Measurements from ENCODE around the gene RUNDC1.
"Not testable (repeated sequence)": the region's sequence is repeated elsewhere in the genome, so short reads cannot be mapped to it uniquely, and the experiment has no call there.

RUNDC1 gene

DNA sequence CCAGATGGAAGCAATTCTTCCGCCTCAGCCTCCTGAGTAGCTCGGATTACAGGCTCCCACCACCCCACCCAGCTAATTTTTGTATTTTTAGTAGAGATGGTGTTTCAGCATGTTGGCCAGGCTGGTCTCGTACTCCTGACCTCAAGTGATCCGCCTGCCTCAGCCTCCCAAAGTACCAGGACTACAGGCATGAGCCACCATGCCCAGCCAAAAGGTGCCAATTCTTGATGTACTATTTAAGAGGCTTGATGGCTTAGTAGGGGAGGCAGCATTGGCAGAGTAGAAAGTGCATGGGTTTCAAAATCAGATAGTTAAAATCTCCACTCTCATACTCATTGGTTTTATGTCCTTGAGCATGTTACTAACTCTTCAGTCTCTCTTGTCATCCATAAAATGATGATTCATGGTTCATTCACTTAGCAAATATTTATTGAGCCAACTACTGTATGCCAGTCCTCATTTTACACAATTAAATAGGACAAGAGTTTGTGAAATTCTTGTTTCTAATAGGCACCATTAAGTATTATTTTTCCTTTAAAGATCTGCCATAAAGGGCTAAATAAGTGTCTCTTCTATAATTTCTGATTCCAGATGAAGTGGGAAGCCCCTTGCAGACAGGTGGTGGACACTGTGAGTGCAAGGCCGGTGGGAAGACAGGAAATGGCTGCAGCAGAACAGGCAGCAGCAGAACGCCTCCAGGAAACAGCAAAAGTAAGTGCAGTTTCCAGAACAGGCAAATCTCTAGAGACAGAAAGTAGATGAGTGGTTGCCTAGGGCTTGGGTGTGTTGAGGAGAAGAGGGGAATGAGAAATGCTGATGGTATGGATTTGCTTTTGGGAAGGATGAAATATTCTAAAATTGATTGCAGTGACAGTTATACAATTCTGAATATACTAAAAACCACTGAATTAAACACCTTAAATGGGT lies 9.6 kb downstream of the RUNDC1 start:
- no peak for DNase-seq (ENCODE audit: low read depth in 2 of 3, low spot score in 2 of 3)

DNA sequence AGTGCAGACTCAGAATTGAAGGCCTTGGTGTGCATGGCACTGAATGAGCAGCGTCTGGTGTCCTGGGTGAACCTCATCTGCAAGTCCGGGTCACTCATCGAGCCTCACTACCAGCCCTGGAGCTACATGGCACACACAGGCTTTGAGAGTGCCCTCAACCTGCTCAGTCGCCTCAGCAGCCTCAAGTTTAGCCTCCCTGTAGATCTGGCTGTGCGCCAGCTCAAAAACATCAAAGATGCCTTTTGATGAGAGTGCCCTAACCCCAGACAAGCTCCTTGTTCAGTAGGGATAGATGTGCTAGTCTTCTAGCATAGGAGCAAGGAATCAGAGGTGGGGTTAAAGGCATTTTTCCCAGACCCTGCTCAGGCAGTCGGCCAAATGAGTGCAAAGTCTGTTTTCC lies 11.1 kb downstream of the RUNDC1 start:
- no peak for DNase-seq (ENCODE audit: low read depth in 2 of 3, low spot score in 2 of 3)

DNA sequence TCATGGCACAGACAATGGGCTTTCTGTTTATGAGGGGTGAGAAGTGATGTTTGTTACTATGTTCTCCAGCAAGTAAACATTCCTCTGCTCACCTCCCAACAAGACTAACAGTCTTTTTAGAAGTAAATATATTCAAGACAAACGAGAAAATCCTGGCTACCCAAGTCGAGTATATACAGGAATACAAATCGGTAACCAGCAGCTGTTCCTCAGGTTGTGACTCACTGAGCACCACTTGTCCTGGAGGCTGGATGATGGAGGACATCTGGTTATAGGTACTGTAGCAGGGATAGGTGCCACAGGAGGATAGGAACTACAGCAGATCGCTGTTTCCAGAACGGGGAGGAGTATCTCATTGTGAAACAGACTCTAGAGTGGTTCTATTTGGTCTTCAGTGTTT lies 12.5 kb downstream of the RUNDC1 start:
- DNase-seq (ENCODE audit: low read depth in 2 of 3, low spot score in 2 of 3), result no peak

DNA sequence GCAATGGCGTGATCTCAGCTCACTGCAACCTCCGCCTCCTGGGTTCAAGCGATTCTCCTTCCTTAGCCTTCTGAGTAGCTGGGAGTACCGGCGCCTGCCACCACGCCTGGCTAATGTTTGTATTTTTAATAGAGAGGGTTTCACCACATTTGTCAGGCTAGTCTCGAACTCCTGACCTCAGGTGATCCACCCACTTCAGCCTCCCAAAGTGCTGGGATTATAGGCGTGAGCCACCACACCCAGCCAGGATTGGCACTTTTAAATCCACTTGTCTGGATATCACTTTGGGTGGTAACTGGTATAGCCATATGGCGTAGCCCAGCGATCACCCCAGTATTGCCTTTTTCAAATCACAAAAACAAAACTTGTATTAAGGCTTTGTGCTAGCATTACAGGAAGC lies 13.5 kb downstream of the RUNDC1 start:
- not testable (repeated sequence) for DNase-seq (ENCODE audit: low read depth in 2 of 3, low spot score in 2 of 3)

DNA sequence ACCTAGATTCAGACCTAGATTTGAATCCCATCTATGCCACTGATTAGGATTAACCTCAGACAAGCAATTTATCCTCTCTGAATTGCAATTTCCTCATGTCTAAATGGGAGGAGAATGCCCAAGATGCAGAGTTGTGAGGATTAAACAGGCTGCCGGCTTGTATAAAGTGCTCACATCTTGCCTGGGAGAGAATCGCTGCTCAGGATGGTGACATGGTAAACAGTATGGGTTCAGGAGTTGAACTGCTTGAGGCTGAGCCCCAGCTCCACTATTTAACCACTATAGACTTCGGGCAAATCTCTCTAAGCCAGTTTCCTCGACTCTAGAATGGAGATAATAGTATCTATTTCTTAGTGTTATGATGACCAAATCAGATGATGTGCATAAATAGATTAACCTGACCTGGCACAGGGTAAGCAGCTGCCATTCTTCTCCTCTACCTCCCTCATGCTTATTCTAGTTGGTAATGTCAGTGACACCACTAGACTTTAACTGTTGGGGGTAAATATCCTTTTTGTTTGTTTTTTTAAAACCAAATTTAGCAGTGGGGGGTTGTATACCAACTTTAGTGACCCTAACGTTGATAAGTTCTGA lies 17.1 kb downstream of the RUNDC1 start:
- no peak for DNase-seq (ENCODE audit: low read depth in 2 of 3, low spot score in 2 of 3)

DNA sequence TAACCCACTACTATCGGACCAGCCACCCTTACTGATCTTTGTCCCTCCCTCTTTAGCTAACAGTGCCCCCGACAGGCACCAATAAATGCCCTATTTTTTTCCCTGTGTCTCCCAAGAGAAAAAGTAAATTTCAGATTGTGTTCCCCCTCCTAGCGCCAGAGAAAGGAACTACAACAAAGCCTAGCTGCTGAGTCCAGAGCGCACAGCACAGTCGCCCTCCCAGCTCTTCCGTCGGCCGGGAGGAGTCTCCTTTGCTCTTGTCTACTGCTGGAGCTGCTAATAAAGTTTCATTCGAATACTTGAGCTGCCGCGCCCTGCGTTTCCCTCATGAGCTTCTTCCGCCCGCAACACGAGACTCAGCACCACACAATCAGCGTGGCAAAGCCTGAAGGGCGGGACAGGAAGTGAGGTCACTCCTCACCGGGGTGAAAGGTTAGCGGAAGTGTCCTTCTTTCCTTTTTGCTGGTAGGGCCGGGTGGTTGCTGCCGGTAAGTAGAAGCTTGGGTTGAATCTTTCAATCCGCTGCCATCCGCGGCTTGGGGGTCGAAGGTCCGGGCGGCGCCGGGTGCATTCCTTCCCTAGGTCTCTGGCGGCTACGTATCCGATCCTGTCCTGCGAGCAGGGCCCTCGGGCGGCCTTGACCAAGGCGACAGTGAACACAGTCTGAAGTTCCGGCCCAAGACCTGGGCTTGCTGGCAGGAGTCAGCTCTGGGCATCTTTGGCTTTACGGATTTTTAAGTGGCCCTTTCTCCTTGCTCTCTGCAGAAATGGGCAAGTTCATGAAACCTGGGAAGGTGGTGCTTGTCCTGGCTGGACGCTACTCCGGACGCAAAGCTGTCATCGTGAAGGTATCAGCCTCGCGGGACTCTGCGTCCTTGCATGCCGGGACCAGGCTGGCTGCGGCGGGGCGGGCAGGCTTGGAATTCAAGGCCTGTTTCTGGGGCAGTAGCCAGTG lies 17.9 kb downstream of the RUNDC1 start, which contains the start of gene RPL27:
TSS of gene RPL27 (plus strand) at position 436 of the 955 bp plus-strand sequence. CDS start at position 768, 332 bp downstream.
- DNase-seq (ENCODE audit: low read depth in 2 of 3, low spot score in 2 of 3), result peak; percentile 84 to 88 (median 86)

DNA sequence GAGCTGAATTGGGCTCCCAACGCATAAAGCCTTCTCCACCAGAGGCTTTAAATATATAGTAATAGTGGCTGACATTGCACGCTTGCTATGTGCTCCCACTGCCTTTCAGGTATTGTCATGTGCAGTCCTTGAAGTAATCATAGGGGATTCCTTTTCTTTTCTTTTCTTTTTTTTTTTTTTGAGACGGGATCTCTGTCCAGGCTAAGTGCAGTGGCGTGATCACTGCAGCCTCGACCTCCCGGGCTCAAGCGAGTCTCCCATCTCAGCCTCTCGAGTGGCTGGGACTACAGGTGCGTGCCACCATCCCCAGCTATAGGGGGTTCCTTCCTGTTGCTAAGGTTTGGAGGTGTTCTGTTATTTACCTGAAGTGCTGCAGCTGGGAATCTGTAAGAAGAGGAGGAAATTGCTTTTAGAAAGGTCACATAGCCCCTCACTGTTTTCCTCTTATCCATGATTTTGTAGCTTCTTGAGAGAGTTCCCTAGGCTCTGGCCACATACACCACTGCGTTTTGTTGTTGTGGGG lies 18.7 kb downstream of the RUNDC1 start:
- DNase-seq (ENCODE audit: low read depth in 2 of 3, low spot score in 2 of 3), result no peak

DNA sequence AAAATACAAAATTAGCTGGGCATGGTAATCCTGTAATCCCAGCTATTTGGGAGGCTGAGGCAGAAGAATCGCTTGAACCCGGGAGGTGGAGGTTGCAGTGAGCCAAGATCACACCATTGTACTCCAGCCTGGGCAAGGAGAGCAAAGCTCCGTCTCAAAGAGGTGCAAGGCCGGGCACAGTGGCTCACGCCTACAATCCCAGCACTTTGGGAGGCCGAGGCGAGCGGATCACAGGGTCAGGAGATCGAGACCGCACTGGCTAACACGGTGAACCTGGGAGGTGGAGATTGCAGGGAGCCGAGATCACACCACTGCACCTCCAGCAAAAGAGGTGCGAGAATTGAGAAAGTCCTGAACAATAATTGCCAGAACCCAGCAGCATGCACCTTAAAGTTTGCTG lies 20.5 kb downstream of the RUNDC1 start:
- not testable (repeated sequence) for DNase-seq (ENCODE audit: low read depth in 2 of 3, low spot score in 2 of 3)

DNA sequence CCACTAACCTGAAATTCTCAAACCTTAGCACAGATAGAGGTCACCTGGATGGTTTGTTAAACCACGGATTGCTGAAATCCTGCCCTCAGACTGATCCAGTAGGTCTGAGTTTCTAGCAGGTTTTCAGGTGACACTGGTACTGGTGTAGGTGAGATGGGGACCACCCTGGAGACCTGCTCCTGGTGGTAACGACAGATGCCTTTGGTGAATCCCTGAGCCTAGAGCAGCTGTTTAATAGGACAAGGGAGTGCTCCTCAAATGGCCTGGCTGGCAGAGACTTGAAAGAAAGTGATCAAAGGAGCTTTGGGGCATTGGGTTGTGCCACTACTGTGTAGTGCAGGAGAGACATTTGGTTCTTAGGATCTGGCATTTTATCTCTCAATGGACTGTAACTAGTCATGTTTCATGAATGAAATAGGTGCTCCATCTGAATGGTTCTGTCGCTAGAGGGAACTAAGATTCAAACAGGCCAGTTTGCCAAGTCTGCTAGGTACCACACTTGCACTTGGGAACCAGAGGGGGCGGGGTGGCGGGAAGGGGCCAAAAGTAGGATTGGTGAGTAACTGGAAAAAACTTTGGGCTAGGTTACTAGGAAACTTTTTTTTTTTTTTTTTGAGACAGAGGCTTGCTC lies 23.3 kb downstream of the RUNDC1 start:
- DNase-seq (ENCODE audit: low read depth in 2 of 3, low spot score in 2 of 3), result no peak

DNA sequence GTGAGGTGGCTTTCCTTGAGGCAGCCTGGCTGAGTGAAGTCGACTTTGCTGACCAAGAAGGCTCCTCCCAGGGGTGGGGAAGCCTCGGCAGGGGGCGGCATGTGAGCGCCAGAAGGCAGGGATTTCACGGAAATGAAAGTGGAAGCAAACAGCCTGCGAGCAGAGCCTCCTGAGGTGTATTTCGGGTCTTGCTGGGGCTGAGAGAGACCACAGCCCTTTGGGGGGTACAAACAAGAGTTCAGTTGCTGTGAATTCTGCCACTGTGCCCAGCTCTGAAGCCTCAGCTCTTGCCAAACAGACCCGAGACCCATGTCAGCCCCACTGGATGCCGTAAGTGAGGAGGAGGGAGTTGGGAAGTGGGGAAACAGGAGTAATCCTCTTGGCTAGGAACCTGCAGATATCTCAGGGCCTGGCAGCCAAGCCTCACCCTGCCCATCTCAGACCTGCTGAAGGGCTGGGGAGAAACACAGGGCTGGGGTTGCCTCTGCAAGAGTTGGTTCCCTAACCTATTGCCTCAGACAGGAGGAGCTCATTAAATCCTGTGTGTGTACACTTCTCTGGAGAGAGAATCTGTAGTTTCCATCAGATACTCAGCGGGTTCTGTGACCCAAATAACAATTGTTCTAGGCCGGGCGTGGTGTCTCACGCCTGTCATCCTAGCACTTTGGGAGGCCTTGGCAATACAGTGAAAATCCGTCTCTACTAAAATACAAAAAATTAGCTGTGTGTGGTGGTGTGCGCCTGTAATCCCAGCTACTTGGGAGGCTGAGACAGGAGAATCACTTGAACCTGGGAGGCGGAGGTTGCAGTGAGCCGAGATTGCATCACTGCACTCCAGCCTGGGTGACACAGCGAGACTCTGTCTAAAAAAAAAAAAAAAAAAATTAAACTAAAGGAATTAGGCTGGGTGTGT lies 26.5 kb downstream of the RUNDC1 start, which contains the start of gene IFI35:
TSS of gene IFI35 (plus strand) at position 146 of the 913 bp plus-strand sequence. CDS start at position 310, 164 bp downstream.
- DNase-seq (ENCODE audit: low read depth in 2 of 3, low spot score in 2 of 3), result peak; percentile 67 to 71 (median 70)

DNA sequence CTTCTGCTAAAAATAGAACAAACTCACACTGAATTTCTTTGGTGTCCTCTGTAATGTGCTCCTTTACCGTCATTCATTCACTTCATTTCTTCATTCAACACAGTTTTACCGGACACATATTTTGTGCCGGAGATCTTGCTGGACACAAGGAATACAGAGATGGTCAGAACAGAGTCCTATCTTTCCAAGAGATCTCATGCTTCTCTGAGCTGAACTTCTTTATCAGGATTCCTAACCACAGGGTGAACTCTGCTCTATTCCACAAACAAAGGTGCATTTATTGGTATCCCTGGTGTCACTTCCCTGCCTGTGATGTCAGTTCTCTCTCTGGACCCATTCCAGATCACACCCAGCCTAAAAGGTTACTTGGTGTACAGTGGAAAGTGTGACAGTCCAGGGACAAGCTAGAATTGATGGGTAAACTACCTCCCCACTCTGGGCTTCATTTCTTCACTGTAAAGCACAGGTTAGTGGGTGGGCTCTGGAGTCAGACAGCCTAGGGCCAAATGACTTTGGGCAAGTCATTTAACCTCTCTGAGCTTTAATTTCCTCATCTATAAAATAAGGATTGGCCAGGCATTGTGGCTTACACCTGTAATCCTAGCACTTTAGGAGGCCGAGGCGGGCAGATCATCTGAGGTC lies 30.4 kb downstream of the RUNDC1 start:
- no peak for DNase-seq (ENCODE audit: low read depth in 2 of 3, low spot score in 2 of 3)

DNA sequence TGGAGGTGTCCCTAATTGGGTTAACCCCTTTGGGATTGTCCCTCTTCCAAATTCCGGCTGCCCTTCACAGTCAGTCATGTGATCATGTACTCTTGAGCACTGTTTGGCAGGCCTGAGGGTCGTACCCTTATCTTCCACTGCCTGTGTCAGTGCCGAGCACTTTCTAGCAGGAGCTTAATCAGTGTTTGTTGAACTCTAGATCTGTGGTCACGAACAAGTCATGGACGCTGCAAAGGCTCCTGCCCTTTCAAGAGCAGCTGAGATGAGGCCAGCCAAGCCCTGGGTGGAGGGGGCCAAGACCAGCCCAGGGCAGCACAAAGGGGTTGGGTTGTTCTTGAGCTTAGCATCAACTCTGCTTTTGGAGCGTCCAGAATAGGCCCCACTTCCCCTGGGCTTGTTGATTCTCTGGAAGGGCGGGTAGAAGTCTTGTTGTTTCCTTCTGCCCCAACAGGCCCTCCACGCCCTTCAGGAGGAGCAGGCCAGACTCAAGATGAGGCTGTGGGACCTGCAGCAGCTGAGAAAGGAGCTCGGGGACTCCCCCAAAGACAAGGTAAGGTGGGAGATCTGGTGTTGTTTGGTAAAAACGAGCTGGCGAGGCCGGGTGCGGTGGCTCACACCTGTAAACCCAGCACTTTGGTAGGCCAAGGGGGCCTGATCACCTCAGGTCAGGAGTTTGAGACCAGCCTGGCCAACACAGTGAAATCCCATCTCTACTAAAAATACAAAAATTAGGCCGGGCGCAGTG lies 31.5 kb downstream of the RUNDC1 start:
- DNase-seq (ENCODE audit: low read depth in 2 of 3, low spot score in 2 of 3), result no peak

DNA sequence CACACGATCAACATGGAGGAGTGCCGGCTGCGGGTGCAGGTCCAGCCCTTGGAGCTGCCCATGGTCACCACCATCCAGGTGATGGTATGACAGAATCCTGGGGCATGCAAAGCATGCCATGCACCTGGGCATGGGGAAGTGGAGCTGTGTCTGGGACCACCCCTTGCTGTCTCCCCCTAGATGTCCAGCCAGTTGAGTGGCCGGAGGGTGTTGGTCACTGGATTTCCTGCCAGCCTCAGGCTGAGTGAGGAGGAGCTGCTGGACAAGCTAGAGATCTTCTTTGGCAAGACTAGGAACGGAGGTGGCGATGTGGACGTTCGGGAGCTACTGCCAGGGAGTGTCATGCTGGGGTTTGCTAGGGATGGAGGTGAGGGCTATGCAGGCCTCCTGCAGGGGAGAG lies 32.9 kb downstream of the RUNDC1 start:
- DNase-seq (ENCODE audit: low read depth in 2 of 3, low spot score in 2 of 3), result no peak

DNA sequence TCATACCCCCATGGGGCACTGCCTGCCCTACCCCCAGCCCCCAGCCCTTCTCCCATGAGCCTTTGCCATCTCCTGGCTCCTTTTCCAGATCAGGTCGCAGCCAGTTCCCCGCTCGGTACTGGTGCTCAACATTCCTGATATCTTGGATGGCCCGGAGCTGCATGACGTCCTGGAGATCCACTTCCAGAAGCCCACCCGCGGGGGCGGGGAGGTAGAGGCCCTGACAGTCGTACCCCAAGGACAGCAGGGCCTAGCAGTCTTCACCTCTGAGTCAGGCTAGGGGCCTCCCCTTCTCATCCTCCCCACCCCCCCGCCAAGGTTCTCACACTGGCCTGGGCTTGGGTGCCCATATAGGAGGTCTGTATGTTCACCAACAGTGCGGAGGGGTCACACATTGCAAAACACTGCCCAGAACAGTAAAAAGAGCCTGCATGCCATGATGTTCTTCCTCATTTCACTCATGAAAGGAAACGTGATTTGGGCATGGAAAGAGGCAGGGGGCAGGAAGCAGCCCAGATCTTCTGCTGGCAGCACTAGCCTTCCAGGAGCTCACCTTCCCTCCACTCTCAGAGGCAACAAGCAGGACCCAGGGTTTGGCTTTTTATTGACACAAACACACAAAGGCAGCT lies 33.8 kb downstream of the RUNDC1 start:
- no peak for DNase-seq (ENCODE audit: low read depth in 2 of 3, low spot score in 2 of 3)

DNA sequence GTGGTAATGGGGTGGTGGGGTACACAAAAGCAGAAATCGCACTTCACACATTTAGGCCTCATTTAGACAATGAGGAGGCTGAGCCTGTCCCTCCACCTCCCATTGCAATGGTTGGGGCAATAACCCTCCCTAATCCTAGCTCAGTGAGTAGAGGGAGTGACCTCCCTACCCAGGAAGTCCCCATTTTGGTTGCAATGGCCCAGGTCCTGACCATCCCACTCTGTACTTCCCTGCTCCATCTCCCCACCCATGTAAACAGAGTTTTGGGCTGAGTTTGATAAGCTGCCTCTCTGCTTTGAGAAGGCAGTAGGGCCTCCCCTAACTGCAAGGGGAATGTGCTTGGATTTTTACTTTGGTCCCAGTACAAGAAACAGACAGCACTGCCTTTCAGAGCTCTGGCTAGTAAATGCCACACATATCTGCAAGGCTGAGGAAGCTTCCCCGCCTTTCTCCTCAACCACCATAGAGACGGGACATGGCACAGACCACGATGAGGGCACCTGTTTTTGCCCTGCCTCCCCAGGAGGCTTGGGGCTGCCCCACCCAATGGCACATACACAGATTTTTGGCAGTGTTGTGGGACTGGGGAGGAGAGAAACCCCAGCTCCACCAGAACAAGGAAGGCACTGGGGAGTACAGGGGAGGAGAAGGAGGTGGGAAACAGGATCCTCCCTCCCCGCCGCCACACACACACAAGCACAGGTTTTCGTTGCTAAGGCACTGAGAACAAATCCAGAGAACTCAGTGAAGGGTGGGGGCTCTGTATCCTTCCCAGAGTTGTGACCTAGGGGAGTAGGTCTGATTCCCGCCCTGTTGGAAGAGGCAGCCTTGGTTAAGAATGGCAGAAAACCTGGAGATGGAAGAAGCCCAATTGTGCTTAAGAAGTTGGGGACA lies 34.5 kb downstream of the RUNDC1 start:
- DNase-seq (ENCODE audit: low read depth in 2 of 3, low spot score in 2 of 3), result no peak

DNA sequence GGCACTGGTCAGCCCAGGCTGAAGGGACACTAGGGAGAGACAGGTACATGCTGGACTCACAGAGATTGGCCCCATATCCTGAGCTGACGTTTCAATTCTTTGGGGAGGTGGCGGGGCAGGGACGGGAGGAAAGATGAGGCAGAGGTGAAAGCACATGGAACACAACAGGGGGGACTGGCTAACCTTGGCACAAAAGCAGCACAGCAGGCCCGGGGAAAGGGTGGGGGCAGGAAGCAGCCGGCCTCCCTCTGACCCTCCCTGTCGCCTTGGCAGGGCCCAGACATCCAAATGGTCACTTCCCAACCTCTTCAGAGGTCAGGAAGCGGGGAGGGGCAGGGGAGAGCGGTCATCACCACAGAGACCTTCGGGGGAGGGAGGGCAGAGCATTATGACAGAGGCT lies 35.2 kb downstream of the RUNDC1 start:
- no peak for DNase-seq (ENCODE audit: low read depth in 2 of 3, low spot score in 2 of 3)

DNA sequence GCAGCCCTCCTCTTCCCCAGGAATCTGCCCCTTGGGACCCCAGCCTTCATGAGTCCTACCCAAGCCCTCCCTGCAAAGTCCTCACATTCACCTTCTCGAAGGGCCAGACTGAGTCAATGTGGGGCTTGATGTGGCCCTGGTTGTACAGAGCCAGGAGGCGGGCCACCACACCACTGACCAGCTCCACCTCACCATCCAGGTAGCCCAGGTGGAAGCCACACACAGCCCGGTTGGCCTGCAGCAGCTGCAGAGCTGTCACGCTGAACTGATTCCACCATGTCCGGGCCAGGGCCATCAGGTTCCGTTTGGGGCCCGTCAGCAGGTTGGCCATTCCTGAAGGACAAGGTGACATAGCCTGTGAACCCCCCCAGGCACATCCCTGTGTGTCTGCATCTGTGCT lies 35.9 kb downstream of the RUNDC1 start:
- no peak for DNase-seq (ENCODE audit: low read depth in 2 of 3, low spot score in 2 of 3)

Measured in activated CD8-positive, alpha-beta memory T cell treated with anti-CD3 and anti-CD28 coated beads for 48 hours (primary cell).